Breast epithelium (tissue), 4 donors: ENCODE measurements around the gene PLCL2. TPM values are rescaled to one million over a fixed set of nuclear protein-coding genes. Genes with fewer than 3 reads are reported as not detected.

Experiments
- DNase-seq, 2 donors: peaks; one replicate each; pipeline ENCODE4 v3.0.0-alpha.2; 2019; ENCODE audit warnings: low spot score in 2 of 2
- H3K27ac ChIP-seq, 2 donors: fragments of 200-600 bp; sonication (generic) in 1 of 2; one replicate each; pipeline ENCODE4 v1.5.1; 2016 to 2019; ENCODE audit warnings: mild to moderate bottlenecking in 1 of 2
- H3K27me3 ChIP-seq, 2 donors: fragments of 200-600 bp; sonication (generic) in 1 of 2; one replicate each; pipeline versions ENCODE4 v1.5.1 to v1.6.0; 2017 to 2019; ENCODE audit warnings: control low read depth in 1 of 2, mild to moderate bottlenecking in 1 of 2
- H3K36me3 ChIP-seq: fragments of 200-600 bp; one replicate; pipeline ENCODE4 v1.5.1; 2019
- H3K4me1 ChIP-seq, 2 donors: fragments of 200-600 bp; sonication (generic); one replicate each; pipeline ENCODE4 v1.5.1; 2016 to 2019; ENCODE audit warnings: control low read depth in 1 of 2
- H3K4me3 ChIP-seq, 3 donors: fragments of 200-600 bp; sonication (generic); 1 replicate in 2 of 3; 2 replicates in 1 of 3; pipeline ENCODE4 v1.5.1; 2016 to 2019; ENCODE audit warnings: mild to moderate bottlenecking in 3 of 3, moderate library complexity in 2 of 3
- H3K9me3 ChIP-seq, 2 donors: fragments of 200-600 bp; sonication (generic) in 1 of 2; one replicate each; pipeline ENCODE4 v1.5.1; 2016 to 2019; ENCODE audit warnings: control low read depth in 1 of 2
- CTCF ChIP-seq, 3 donors: fragments of 450-650 bp; IDR thresholded peaks; one replicate each; pipeline ENCODE4 v1.5.1; 2016 to 2017; ENCODE audit warnings: antibody characterized with exemption in 3 of 3, mild to moderate bottlenecking in 3 of 3, moderate library complexity in 3 of 3
- POLR2A ChIP-seq: fragments of 450-650 bp; IDR thresholded peaks from one replicate; pipeline ENCODE4 v1.6.1; 2016; ENCODE audit warnings: antibody characterized with exemption, mild to moderate bottlenecking, moderate library complexity
- POLR2AphosphoS5 ChIP-seq, 3 donors: sonication (generic); formaldehyde crosslinking; IDR thresholded peaks; one replicate each; pipeline ENCODE4 v1.6.1; 2017; ENCODE audit warnings: antibody characterized with exemption in 3 of 3
- intact Hi-C: fragments of 100-400 bp; cut with DNase I; formaldehyde crosslinking; loops from one replicate; pipeline ENCODE4 v1.15.1; 2023; ENCODE audit warnings: low total_unique reads
- total RNA-seq, 3 donors: library from RNA; depleted of rRNA; stranded (reverse); fragments of >200 nt; gene quantifications; one replicate each; pipeline ENCODE4 v1.1.0, GENCODE V29; 2016

The PLCL2 gene
- total RNA-seq, 3 donors from 2014 or later = 7.8 to 21.9 (median 17.0) TPM

- intact Hi-C loops = no loop called here
- no peaks in the 10 kb centered on the region for H3K27me3 ChIP-seq
Measured at GRCh38 chr3:16999871-17000270, 115.1 kb downstream of the PLCL2 start.

DNA sequence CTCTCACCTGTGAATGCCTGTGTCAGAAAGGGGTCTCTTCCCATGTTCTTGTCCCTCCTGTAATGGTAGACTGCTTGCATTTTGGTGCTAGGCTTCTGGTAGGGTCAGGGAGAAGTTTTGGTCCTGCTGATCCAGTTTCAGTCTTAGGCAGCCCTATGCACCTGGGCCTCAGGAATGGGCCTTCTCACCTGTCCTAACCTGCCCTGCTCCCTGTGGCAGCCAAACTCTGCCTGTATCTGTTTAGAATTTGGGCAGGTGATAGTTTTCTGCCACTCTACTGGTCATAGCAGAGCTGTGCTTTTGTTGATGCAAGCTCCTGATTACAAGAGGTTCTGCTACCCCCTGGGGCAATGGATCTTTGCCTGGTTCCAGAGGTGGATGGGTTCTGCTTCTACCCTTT is 118.7 kb downstream of the PLCL2 start:
- H3K36me3 ChIP-seq = no peaks in the 10 kb centered on the region
- no peaks in the 10 kb centered on the region for H3K4me1 ChIP-seq
- DNase-seq = no peak
- no peaks in the 10 kb centered on the region for H3K27me3 ChIP-seq
- intact Hi-C loops = no loop called here
- no peak overlapping the region for H3K4me3 ChIP-seq
- H3K9me3 ChIP-seq = peaks cover 0 to 4% of the 10 kb centered on the region in 2 donors
- no peak overlapping the region for H3K27ac ChIP-seq
- no peak for TF ChIP-seq POLR2A
- no peak for TF ChIP-seq CTCF (IDR thresholded peaks at IDR 0.05)
- no peak for TF ChIP-seq POLR2AphosphoS5 (IDR thresholded peaks at IDR 0.05)

More at GRCh38 chr3:16999871-17000270, 115.1 kb downstream of the PLCL2 start:
- no peak for DNase-seq
- no peak overlapping the region for H3K4me3 ChIP-seq
- H3K4me1 ChIP-seq = no peaks in the 10 kb centered on the region
- H3K27ac ChIP-seq = no peak overlapping the region
- H3K9me3 ChIP-seq = peaks cover 0 to 4% of the 10 kb centered on the region in 2 donors
- TF ChIP-seq POLR2A = no peak
- no peak for TF ChIP-seq CTCF (IDR thresholded peaks at IDR 0.05)
- TF ChIP-seq POLR2AphosphoS5 (IDR thresholded peaks at IDR 0.05) = no peak
- H3K36me3 ChIP-seq = no peaks in the 10 kb centered on the region

DNA sequence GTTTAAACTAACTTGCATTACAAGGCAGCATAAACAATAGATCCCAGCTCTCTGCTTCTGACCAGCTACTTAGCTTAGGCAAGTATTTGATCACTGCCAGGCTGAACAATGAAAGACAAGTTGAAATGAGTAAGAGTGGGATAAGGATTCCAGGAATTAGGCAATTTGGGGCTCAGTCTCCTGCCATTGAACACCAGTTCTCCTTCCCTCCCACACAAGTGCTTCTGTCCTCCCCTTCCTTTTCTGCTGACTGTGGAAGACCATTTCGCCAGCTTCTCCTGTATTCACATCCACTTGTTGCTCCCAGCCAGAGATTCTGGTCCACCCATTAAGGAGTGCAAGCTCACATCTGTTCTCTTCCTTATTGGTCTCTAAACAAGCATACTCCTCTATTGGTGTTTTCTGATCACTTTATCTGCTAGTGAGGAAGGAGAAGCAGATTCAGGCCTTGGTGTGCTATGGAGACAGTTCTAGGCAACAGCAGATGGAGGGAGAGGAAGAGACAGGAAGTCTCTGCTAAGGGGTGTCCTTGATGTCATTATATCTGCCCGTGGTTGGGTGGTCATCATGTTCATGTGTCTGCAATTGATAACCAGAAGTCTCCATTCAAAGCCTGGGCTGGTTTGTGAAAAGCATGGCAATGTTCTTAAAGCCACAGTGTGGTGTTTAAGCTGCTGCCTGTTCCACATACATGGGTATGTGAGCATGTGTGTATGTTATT is 121.5 kb downstream of the PLCL2 start:
- H3K36me3 ChIP-seq = no peaks in the 10 kb centered on the region
- H3K4me1 ChIP-seq = no peaks in the 10 kb centered on the region
- no peak for DNase-seq
- no peaks in the 10 kb centered on the region for H3K27me3 ChIP-seq
- peaks cover 0 to 4% of the 10 kb centered on the region in 2 donors for H3K9me3 ChIP-seq
- no peak overlapping the region for H3K4me3 ChIP-seq
- no peak overlapping the region for H3K27ac ChIP-seq
- intact Hi-C loops = no loop called here
- TF ChIP-seq POLR2AphosphoS5 (IDR thresholded peaks at IDR 0.05) (no peak), POLR2A (no peak), CTCF (IDR thresholded peaks at IDR 0.05) (no peak)

GRCh38 chr3:17007284-17007683 is 122.5 kb downstream of the PLCL2 start:
- intact Hi-C loops = no loop called here
- Histone ChIP-seq H3K36me3 (no peaks in the 10 kb centered on the region), H3K4me1 (no peaks in the 10 kb centered on the region), H3K27ac (no peak overlapping the region), H3K9me3 (no peaks in the 10 kb centered on the region), H3K4me3 (no peak overlapping the region), H3K27me3 (no peaks in the 10 kb centered on the region)
- TF ChIP-seq POLR2A (no peak), CTCF (IDR thresholded peaks at IDR 0.05) (no peak), POLR2AphosphoS5 (IDR thresholded peaks at IDR 0.05) (no peak)
- no peak for DNase-seq

- TF ChIP-seq CTCF (IDR thresholded peaks at IDR 0.05) (no peak), POLR2AphosphoS5 (IDR thresholded peaks at IDR 0.05) (no peak), POLR2A (no peak)
- Histone ChIP-seq H3K36me3 (no peaks in the 10 kb centered on the region), H3K9me3 (no peaks in the 10 kb centered on the region), H3K27ac (no peak overlapping the region), H3K4me1 (no peaks in the 10 kb centered on the region), H3K27me3 (no peaks in the 10 kb centered on the region), H3K4me3 (no peak overlapping the region)
- intact Hi-C loops = no loop called here
- DNase-seq = no peak
Measured at GRCh38 chr3:17009826-17010225, 125.1 kb downstream of the PLCL2 start.
